Stimulated activated CD4-positive, alpha-beta T cell treated with anti-CD3 and anti-CD28 coated beads, Interleukin-12 subunit alpha, Interleukin-12 subunit beta, amount 100 ng/mL, for 24 hours (primary cell): ENCODE data around the gene NOVA2.
A peak's percentile ranks its signal among the peaks of the same experiment; 100 is the strongest.

Experiments used
- DNase-seq, 2 experiments: peaks; one replicate each; pipeline ENCODE4 v3.0.0-alpha.2; 2020; ENCODE audit warnings: low read depth in 2 of 2

NOVA2 gene, protein sequence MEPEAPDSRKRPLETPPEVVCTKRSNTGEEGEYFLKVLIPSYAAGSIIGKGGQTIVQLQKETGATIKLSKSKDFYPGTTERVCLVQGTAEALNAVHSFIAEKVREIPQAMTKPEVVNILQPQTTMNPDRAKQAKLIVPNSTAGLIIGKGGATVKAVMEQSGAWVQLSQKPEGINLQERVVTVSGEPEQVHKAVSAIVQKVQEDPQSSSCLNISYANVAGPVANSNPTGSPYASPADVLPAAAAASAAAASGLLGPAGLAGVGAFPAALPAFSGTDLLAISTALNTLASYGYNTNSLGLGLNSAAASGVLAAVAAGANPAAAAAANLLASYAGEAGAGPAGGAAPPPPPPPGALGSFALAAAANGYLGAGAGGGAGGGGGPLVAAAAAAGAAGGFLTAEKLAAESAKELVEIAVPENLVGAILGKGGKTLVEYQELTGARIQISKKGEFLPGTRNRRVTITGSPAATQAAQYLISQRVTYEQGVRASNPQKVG

GRCh38 chr19:45973553-45974338, at the start of gene NOVA2:
TSS of gene NOVA2 (minus strand) at chr19:45973865. CDS start at chr19:45973351, 514 bp downstream.
- peak in 1 of 2 experiments; percentile 52 for DNase-seq

- no peak for DNase-seq
These were observed 49.7 kb upstream of the NOVA2 start for GRCh38 chr19:46023311-46023779.

GRCh38 chr19:46022431-46023310, 49.0 kb upstream of the NOVA2 start, which contains the start of gene PGLYRP1:
TSS of gene PGLYRP1 (minus strand) at chr19:46023053. CDS start at chr19:46023021, 32 bp downstream.
- DNase-seq: no peak

GRCh38 chr19:46022061-46022430, 48.4 kb upstream of the NOVA2 start:
- DNase-seq: no peak

DNA sequence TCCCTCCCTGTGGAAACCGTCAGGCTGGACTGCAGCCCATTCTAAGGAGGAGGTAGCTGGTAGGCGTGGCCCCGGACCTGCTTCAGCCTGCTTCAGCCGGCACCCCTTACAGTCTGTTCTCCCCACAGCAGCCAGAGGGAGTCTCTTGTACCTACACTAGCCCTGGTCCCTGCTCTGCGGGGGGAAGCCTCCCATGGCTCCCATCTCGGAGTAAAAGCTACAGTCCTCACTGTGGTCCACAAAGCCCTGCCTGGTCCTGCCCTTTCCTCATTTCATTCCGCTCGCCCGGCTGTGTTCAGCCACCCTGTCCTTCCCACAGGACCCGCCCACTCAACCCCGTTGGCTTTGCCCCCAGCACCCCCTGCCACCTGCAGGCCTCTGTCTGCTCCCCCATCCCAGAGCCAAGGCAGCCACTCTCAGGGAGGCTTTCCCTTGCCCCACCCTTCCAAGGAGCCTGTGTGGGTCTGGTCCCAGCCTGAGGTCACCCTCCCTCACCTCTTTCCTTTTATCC, 47.9 kb upstream of the NOVA2 start:
- no peak for DNase-seq

GRCh38 chr19:46020819-46021125, 47.1 kb upstream of the NOVA2 start:
- no peak for DNase-seq

- DNase-seq: no peak
These were observed 45.6 kb upstream of the NOVA2 start for GRCh38 chr19:46019270-46019669.

- no peak for DNase-seq
These were observed 45.1 kb upstream of the NOVA2 start for GRCh38 chr19:46018729-46019251.

- no peak for DNase-seq
These were observed 44.4 kb upstream of the NOVA2 start for GRCh38 chr19:46017874-46018675.

GRCh38 chr19:46017095-46017429, 43.4 kb upstream of the NOVA2 start:
- no peak for DNase-seq

DNA sequence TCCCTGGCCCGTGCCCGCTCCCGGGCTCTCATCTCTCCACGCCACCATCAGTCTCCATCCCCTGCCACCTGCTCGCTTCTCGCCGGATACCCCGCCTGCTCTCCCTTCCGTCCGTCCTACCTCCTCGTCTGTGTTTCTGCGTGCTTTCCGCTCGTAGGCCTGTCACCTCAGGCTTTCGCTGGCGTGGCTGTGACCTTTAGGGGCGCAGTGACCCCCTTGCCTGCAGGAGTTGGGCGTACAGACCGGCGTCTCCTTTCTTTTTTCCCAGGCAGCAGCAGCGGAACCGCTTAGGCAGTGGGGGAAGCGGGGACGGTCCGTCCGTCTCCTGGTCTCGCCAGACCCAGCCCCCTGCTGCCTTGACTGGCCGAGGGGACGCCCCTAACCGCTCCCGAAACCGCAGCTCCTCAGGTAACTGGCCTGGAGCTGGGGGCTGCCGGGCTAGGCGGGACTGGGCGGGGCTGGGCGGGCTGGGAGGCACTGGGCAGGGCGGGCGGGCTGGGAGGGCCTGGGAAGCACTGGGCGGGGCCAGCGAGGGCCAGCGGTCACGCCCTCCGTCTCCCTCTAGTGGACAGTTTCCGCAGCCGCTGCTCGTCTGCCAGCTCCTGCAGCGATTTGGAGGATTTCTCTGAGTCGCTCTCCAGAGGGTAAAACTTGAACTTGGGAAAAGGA, 42.9 kb upstream of the NOVA2 start:
- peak; percentile 61 to 75 for DNase-seq

DNA sequence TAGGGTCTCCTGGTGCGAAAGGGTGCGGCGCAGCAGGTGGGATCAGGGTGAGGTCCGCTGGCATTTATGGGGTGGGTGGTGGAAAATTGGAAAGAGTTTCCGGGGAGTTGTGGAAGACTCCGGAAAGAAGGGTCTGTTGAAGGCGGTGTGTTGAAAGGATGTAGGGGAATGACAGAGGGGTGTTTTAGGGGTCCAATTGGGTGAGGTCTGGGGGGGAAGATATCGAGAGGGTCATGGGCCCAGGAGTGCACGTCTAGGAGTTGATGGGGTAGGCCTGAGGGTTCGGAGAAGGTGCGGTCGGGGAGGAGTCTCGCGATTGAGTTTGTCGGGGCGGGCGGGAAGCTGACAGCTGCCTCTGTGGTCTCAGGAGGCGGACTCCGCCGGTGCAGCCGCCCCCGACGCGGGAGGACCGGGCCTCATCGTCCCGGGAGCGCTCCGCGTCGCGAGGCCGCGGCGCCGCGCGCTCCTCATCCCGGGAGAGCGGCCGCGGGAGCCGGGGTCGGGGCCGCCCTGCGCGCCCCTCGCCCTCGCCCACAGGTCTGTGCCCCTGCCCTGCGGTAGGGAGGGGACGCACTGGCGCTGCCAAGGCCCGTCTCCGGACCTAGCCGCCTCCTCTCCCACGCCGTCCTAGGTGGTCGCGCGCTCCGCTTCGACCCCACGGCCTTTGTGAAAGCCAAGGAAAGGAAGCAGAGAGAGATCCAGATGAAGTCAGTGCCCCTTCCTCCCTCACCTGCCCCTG, 42.2 kb upstream of the NOVA2 start:
- DNase-seq: no peak

DNA sequence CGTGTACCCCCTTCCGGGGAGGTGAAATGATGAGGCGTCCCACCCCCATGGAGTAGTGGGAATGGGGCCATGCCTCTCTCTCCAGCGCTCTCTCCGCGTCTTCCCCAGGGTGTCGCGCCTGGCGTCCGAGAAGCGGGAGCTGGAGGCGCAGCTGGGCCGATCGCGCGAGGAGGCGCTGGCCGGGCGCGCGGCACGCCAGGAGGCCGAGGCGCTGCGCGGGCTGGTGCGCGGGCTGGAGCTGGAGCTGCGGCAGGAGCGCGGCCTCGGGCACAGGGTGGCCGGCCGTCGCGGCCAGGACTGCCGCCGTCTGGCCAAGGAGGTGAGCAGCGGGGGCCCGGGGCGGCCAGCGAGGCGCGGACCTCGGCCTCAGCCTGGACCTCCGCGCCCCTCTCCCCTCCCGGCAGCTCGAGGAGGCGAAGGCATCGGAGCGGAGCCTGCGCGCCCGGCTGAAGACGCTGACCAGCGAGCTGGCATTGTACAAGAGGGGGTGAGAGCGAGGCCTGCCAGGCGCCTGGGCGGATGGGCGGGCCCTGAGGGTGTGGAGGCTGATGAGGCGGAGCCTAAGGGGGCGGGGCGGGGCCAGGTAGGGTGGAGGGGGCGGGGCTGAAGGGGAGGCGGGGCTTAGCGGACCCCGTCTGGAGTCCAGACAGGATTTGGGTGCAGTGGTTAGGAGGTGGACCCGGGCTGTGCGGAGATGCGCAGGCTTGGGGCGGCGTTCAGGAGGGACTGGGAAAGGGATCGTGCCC, 41.4 kb upstream of the NOVA2 start:
- peak; percentile 44 to 54 for DNase-seq

GRCh38 chr19:46014534-46014933, 40.9 kb upstream of the NOVA2 start:
- no peak for DNase-seq

DNA sequence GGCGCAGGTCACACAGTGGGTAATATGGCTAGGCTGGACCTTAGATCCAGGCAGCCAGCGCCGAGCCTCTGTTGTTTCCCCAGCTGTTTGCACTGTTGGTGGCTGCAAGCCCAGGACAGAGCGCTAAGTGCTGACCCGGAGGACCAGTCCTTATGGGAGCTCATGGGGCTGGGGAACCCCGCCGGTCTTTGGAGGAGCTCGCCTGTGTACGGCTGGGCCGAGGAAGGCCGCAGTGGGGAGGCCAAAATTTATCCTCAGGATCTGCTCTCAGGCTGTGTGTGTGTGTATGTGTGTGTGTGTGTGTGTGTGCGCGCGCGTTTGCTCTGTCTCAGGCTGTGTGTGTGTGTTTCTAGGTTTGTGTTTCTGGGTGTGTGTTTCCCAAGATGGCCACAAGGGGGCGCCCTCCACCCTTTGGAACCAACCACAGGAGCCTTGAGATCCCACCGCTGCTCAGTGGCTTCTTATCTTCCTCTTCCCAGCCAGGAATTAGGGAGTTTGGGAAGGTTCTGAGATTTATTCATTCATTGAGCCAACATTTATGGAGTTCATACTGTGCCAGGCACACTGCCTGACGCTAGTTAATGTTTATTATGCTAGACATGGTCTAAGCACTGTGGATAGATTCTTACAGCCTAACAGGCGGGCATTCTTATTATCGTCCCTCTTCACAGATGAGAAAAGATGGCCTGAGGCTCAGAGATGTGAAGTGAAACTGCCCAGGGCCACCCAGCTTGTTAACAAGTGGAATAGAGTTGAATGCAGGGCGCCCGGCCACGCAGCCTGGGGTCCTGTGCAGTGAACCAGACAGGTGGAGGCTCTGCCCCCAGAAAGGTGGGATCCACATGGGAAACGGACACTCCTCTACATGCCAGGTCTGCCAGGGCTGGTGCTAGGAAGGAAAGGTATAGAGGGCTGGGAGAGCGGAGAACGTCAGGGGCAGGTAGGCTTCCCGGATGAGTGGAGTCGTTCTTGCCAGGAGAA, 36.2 kb upstream of the NOVA2 start:
- peak in 1 of 2 experiments; percentile 59 for DNase-seq

GRCh38 chr19:46006411-46006810, 32.7 kb upstream of the NOVA2 start:
- no peak for DNase-seq

DNA sequence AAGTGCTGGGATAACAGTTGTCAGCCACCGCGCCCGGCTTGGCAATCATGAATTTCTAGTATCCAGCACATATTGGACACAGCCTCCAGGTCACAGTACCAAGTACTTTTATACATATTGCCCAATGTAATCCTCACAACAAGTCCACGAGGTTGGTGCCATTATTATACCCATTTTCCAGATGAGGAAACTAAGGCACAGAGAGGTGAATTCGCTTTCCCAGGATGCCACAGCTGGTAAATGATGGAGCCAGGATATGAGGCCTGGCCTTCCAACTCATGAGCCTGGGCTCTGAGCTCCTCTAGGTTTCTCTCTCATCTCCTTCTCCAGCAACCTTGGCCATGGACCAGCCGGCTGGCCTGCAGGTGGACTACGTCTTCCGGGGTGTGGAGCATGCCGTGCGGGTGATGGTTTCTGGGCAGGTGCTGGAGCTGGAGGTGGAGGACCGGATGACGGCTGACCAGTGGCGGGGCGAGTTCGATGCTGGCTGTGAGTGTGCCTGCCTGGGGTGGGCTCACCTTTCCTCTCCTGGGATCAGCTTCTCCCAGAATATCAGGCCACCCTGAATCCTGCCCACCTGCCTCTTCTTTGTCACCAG, 29.1 kb upstream of the NOVA2 start:
- no peak for DNase-seq
